ENCODE results near the gene EMP3.

DNA sequence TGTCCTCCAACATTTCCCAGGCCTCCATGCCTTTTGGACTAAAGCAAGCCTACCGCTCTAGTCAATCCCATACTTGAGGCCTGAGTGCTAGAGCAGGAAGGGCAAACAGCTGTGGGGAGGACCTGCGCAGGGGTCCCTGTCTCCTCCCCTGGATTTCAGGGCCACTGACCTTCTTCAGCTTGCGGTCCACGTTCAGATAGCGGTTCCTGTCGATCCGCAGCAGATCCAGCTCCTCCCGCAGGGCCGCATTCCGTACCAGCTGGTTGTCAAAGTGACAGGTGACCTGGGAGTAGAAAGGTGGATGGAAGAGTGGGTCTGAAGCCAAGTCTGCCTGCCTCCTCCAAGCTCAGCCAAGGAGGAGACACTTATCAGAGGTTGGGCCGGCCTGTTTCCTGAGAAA lies 14.0 kb upstream of the EMP3 start:
- TF ChIP-seq POLR2G (IDR thresholded peaks at IDR 0.05; ENCODE audit: low read depth, low read length) (no peak), BCL6 (CRISPR knock-in tag; IDR thresholded peaks at IDR 0.05) (no peak), RAD21 (CRISPR knock-in tag; conservative IDR thresholded peaks at IDR 0.05 in 1 of 2, IDR thresholded peaks at IDR 0.05 in 1 of 2) (no peak), HDAC2 (IDR thresholded peaks at IDR 0.05) (no peak), SP1 (CRISPR knock-in tag; IDR thresholded peaks at IDR 0.05) (no peak)
- TF ChIP-seq, protein P1, sequence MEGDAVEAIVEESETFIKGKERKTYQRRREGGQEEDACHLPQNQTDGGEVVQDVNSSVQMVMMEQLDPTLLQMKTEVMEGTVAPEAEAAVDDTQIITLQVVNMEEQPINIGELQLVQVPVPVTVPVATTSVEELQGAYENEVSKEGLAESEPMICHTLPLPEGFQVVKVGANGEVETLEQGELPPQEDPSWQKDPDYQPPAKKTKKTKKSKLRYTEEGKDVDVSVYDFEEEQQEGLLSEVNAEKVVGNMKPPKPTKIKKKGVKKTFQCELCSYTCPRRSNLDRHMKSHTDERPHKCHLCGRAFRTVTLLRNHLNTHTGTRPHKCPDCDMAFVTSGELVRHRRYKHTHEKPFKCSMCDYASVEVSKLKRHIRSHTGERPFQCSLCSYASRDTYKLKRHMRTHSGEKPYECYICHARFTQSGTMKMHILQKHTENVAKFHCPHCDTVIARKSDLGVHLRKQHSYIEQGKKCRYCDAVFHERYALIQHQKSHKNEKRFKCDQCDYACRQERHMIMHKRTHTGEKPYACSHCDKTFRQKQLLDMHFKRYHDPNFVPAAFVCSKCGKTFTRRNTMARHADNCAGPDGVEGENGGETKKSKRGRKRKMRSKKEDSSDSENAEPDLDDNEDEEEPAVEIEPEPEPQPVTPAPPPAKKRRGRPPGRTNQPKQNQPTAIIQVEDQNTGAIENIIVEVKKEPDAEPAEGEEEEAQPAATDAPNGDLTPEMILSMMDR (IDR thresholded peaks at IDR 0.05 in 2 of 3, conservative IDR thresholded peaks at IDR 0.05 in 1 of 3; ENCODE audit: insufficient read depth in 2 of 3, low read depth in 1 of 3, low read length in 3 of 3) = no peak

Measured in K562 (cell line).